K562 (cell line): Measurements from ENCODE around the gene CPNE2. TPM values are rescaled to one million over a fixed set of nuclear protein-coding genes. Genes with fewer than 3 reads are reported as not detected.

Experiments
- ATAC-seq: fragments of 200-7000 bp; cut with Tn5 transposase; 3 replicates; pipeline ENCODE4 v1.9.1; 2020; ENCODE audit warnings: moderate library complexity
- BruUV-seq: library from RNA; stranded (reverse); fragments of 400-500 nt; replicated peaks from 2 replicates; lab custom pipeline; 2021; lab: Mats Ljungman, UMichigan
- CTCF ChIA-PET: fragments of 300-600 bp; formaldehyde crosslinking; extraction: SDS; loops from one replicate; lab custom pipeline; 2021; ENCODE audit warnings: low intra/inter-chr PET ratio; lab: Yijun Ruan, JAX
- POLR2A ChIA-PET: fragments of 300-600, 350-650 bp; sonication (Branson Sonifier 250); formaldehyde crosslinking; extraction: SDS; loops from one replicate; lab custom pipeline; 2021; ENCODE audit warnings: antibody characterized with exemption, inconsistent platforms; lab: Yijun Ruan, JAX
- DNase-seq, 4 experiments: peaks; one replicate each; pipeline versions ENCODE4 v3.0.0 to v3.0.0-alpha.2; 2011 to 2018; ENCODE audit warnings: low spot score in 3 of 4, mixed read lengths in 3 of 4; ENCODE audit errors: extremely low read depth in 1 of 4
- FAIRE-seq: peaks from 2 replicates; lab custom pipeline; 2011; peaks lifted over from hg19 to GRCh38; lab: Jason Lieb, UNC
- H2AFZ ChIP-seq: 2 replicates; pipeline ENCODE4 v1.6.0; 2011; ENCODE audit warnings: low read depth, low read length, control low read depth, inconsistent platforms
- H3K27ac ChIP-seq: fragments of 200-600 bp; 3 replicates; pipeline ENCODE4 v1.8.0; 2011; ENCODE audit warnings: low read depth, mild to moderate bottlenecking, control low read depth, inconsistent platforms, low read length, moderate library complexity, mixed read lengths; ENCODE audit errors: extremely low read depth
- H3K27me3 ChIP-seq, 2 experiments: fragments of 300-600 bp in 1 of 2; 2 replicates in 1 of 2; 3 replicates in 1 of 2; pipeline versions ENCODE4 v1.6.0 to v1.8.0; 2011; ENCODE audit warnings: inconsistent platforms in 2 of 2, low read length in 2 of 2, mild to moderate bottlenecking in 1 of 2, mixed read lengths in 1 of 2, moderate library complexity in 1 of 2; ENCODE audit not compliant: control insufficient read depth in 2 of 2, insufficient read depth in 2 of 2
- H3K36me3 ChIP-seq: fragments of 300-600 bp; 3 replicates; pipeline ENCODE4 v1.8.0; 2011; ENCODE audit warnings: mild to moderate bottlenecking, low read length, inconsistent platforms; ENCODE audit not compliant: control insufficient read depth, insufficient read depth
- H3K4me1 ChIP-seq, 2 experiments: fragments of 200-600 bp in 1 of 2; replicated peaks in 1 of 2; 2 replicates in 1 of 2; 3 replicates in 1 of 2; pipeline versions ENCODE4 v1.5.1 to v1.8.0; 2011; ENCODE audit warnings: inconsistent platforms in 2 of 2, low read length in 2 of 2, mild to moderate bottlenecking in 1 of 2, mixed read lengths in 1 of 2, moderate library complexity in 1 of 2; ENCODE audit not compliant: control insufficient read depth in 2 of 2, insufficient read depth in 2 of 2
- H3K4me2 ChIP-seq: 2 replicates; pipeline ENCODE4 v1.6.1; 2011; ENCODE audit warnings: low read length, control low read depth, inconsistent platforms, mixed read lengths; ENCODE audit not compliant: insufficient read depth
- H3K4me3 ChIP-seq: fragments of 200-600 bp; sonication (generic), shearing (Covaris generic); 2 replicates; pipeline ENCODE4 v1.5.1; 2016; ENCODE audit warnings: control low read depth, inconsistent platforms
- H3K79me2 ChIP-seq: fragments of 200-600 bp; 3 replicates; pipeline ENCODE4 v1.8.0; 2011; ENCODE audit warnings: low read length, inconsistent platforms; ENCODE audit not compliant: control insufficient read depth, insufficient read depth
- H3K9ac ChIP-seq, 2 experiments: 2 replicates each; pipeline versions ENCODE4 v1.6.0 to v1.6.1; 2011; ENCODE audit warnings: low read depth in 2 of 2, low read length in 2 of 2, control low read depth in 1 of 2, inconsistent platforms in 1 of 2, mild to moderate bottlenecking in 1 of 2, mixed read lengths in 1 of 2; ENCODE audit not compliant: insufficient read depth in 1 of 2
- H3K9me1 ChIP-seq: one replicate; pipeline ENCODE4 v1.6.0; 2011; ENCODE audit warnings: inconsistent platforms, mild to moderate bottlenecking, low read length, moderate library complexity; ENCODE audit not compliant: control insufficient read depth, insufficient read depth
- H3K9me3 ChIP-seq: replicated peaks from 2 replicates; pipeline ENCODE4 v1.5.1; 2011; ENCODE audit warnings: low read depth, low read length, inconsistent platforms; ENCODE audit not compliant: control insufficient read depth, insufficient read depth
- H4K20me1 ChIP-seq: replicated peaks from 2 replicates; pipeline ENCODE4 v1.6.1; 2011; ENCODE audit warnings: low read length, inconsistent platforms, mixed read lengths; ENCODE audit not compliant: control insufficient read depth, insufficient read depth
- BRD9 ChIP-seq: fragments of 450-650 bp; IDR thresholded peaks from 2 replicates; pipeline ENCODE4 v1.6.1; 2018; ENCODE audit warnings: low read depth; ENCODE audit not compliant: partially characterized antibody
- CBFA2T2 ChIP-seq: fragments of 450-650 bp; conservative IDR thresholded peaks from 2 replicates; pipeline ENCODE4 v1.6.1; 2017; ENCODE audit warnings: mild to moderate bottlenecking
- CBX5 ChIP-seq: IDR thresholded peaks from 2 replicates; pipeline ENCODE4 v1.6.1; 2014; ENCODE audit warnings: low read depth, borderline replicate concordance
- ELF2 ChIP-seq: fragments of 250-450 bp; sonication (Bioruptor Pico); IDR thresholded peaks from 2 replicates; pipeline ENCODE4 v1.5.0; 2021; ENCODE audit warnings: mild to moderate bottlenecking
- EP300 ChIP-seq: IDR thresholded peaks from 2 replicates; pipeline ENCODE4 v1.6.1; 2012; ENCODE audit warnings: low read length, improper control_type of control experiment
- EWSR1 ChIP-seq: fragments of 450-650 bp; IDR thresholded peaks from 2 replicates; pipeline ENCODE4 v1.6.1; 2018; ENCODE audit warnings: borderline replicate concordance, mild to moderate bottlenecking, low read depth, moderate library complexity; ENCODE audit not compliant: partially characterized antibody
- KLF1 ChIP-seq: fragments of 450-650 bp; IDR thresholded peaks from 2 replicates; pipeline ENCODE4 v1.6.1; 2016; ENCODE audit warnings: missing genetic modification characterization, missing compliant biosample characterization
- NELFE ChIP-seq: IDR thresholded peaks from 2 replicates; pipeline ENCODE4 v1.6.1; 2011; ENCODE audit warnings: mild to moderate bottlenecking; ENCODE audit not compliant: insufficient read depth, insufficient read length
- PYGO2 ChIP-seq: fragments of 450-650 bp; IDR thresholded peaks from 2 replicates; pipeline ENCODE4 v1.6.1; 2016; ENCODE audit warnings: mild to moderate bottlenecking, missing genetic modification characterization, moderate library complexity, missing compliant biosample characterization
- RBBP5 ChIP-seq: fragments of 200-600 bp; sonication (generic); IDR thresholded peaks from 2 replicates; pipeline ENCODE4 v1.6.1; 2012; ENCODE audit warnings: borderline replicate concordance, mild to moderate bottlenecking, low read length, control low read depth, inconsistent platforms; ENCODE audit not compliant: insufficient read depth, poor library complexity, severe bottlenecking
- SMARCA5 ChIP-seq: fragments of 450-650 bp; IDR thresholded peaks from 2 replicates; pipeline ENCODE4 v1.6.1; 2016
- SP2 ChIP-seq: IDR thresholded peaks from 2 replicates; pipeline ENCODE4 v1.6.1; 2011; ENCODE audit warnings: mild to moderate bottlenecking, low read depth, low read length, moderate library complexity; ENCODE audit not compliant: poor library complexity, severe bottlenecking; ENCODE audit errors: extremely low read depth
- SREBF2 ChIP-seq: sonication (generic); formaldehyde crosslinking; IDR thresholded peaks from 2 replicates; pipeline ENCODE4 v1.4.0; 2020; ENCODE audit warnings: mild to moderate bottlenecking, missing genetic modification reagents
- ZSCAN29 ChIP-seq: fragments of 450-650 bp; IDR thresholded peaks from 2 replicates; pipeline ENCODE4 v1.6.1; 2017
- WGBS: fragments of 100-300 bp; shearing (Covaris generic); methylation state at CpG from one replicate; pipeline ENCODE4 v1.1.6; 2016; ENCODE audit warnings: low coverage, mixed read lengths; ENCODE audit not compliant: insufficient coverage; ENCODE audit errors: missing lambda C conversion rate; 5-methylcytosine and 5-hydroxymethylcytosine counted together
- in situ Hi-C: fragments of 300-500 bp; cut with MboI; formaldehyde crosslinking; loops from 4 replicates; pipeline ENCODE4 v1.15.0; 2018; ENCODE audit warnings: inconsistent platforms, mixed read lengths
- intact Hi-C: fragments of 100-400 bp; cut with micrococcal nuclease; formaldehyde crosslinking; loops from 2 replicates; pipeline ENCODE4 v1.14.2; 2022
- polyA plus RNA-seq, 8 experiments: library from polyadenylated mRNA; depleted of rRNA in 4 of 8; stranded (reverse) in 5 of 8; unstranded in 3 of 8; fragments of >200 nt; fragmentation: Nextera tagmentation in 2 of 8; fragmentation: Illumina TruSeq in 1 of 8; extraction: Ambion mirVana in 2 of 8; extraction: Trizol in 1 of 8; gene quantifications; 2 replicates each; pipeline versions ENCODE4 v1.2.1 to v1.2.3, GENCODE V29; 2011 to 2014; ENCODE audit warnings: inconsistent platforms in 1 of 8, missing spikeins in 1 of 8
- total RNA-seq, 7 experiments: library from RNA; depleted of rRNA in 6 of 7; stranded (reverse); fragments of >200 nt in 6 of 7; fragmentation: Illumina TruSeq in 2 of 7; extraction: Trizol in 2 of 7; gene quantifications; 2 replicates each; pipeline versions ENCODE4 v1.2.1 to v1.2.3, GENCODE V29; 2011 to 2021; ENCODE audit warnings: low replicate concordance in 1 of 7
- TF ChIP-seq, protein P1 (sequence below), 3 experiments: fragments of 200-800 bp in 1 of 3; sonication (Bioruptor generic) in 1 of 3; sonication (generic) in 1 of 3; formaldehyde crosslinking in 1 of 3; IDR thresholded peaks; 2 replicates each; pipeline versions ENCODE4 v1.6.1 to v1.8.0; 2016 to 2022; ENCODE audit warnings: mild to moderate bottlenecking in 2 of 3, missing compliant biosample characterization in 2 of 3, missing genetic modification characterization in 2 of 3, missing genetic modification reagents in 1 of 3

Gene CPNE2
- total and polyA plus RNA-seq, 9 of the 15 experiments (the other 6 are each of a cell fraction or from before 2014, with no cell fraction given), result 3.0 to 13.9 (median 8.6) TPM

DNA sequence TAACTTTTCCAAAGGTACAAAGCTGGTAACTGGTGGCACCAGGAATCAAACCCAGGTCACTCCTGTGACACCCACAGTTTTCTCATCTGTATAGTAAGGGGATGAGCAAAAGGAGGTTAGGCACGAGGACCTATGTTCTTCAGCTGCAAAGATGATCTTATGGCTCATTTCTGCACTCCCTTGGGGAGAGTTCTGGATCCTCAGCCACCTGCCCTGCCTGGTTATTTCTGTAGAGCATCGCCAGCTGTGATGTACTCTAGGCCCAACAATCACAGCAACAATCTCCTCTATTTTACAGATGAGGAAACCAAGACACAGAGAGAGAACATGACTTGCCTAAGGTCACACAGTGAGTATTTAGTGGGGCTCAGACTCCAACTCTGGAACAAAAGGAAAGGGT is 5.4 kb upstream of the CPNE2 start:
- no peaks in the 10 kb centered on the region for H3K9me1 ChIP-seq

More for the DNA sequence above, 5.4 kb upstream of the CPNE2 start:
- ATAC-seq, result no peak
- no peak for FAIRE-seq
- Histone ChIP-seq H3K9me3 (no peaks in the 10 kb centered on the region), H3K79me2 (no peaks in the 10 kb centered on the region), H3K4me2 (no peak overlapping the region), H3K27ac (no peak overlapping the region), H3K4me1 (peaks cover 4 to 9% of the 10 kb centered on the region in 2 experiments; a peak in 4 of 5 replicates), H4K20me1 (peaks cover 4% of the 10 kb centered on the region; the same call in 1 of the 2 replicates), H3K36me3 (no peaks in the 10 kb centered on the region), H3K9ac (no peak overlapping the region), H3K4me3 (no peak overlapping the region), H2AFZ (no peak overlapping the region), H3K27me3 (peaks cover 2 to 14% of the 10 kb centered on the region in 2 experiments; a peak in 3 of 5 replicates)
- in situ Hi-C loops (loop anchor here (5.0 to 10.0 kb wide), 2 partner anchors 80 to 328 kb away; no protein-coding TSS in a partner anchor), intact Hi-C loops (loop anchor here (10.0 kb wide), 1 partner anchor 428 kb away; no protein-coding TSS in a partner anchor)
- BruUV-seq, result no TSS peak
- POLR2A ChIA-PET, result no interaction called here
- TF ChIP-seq RBBP5, result no peak
- TF ChIP-seq ELF2 (CRISPR knock-in tag), result no peak
- TF ChIP-seq SP2, result no peak
- no peak for TF ChIP-seq CBFA2T2
- no peak for TF ChIP-seq SMARCA5
- TF ChIP-seq, protein P1, sequence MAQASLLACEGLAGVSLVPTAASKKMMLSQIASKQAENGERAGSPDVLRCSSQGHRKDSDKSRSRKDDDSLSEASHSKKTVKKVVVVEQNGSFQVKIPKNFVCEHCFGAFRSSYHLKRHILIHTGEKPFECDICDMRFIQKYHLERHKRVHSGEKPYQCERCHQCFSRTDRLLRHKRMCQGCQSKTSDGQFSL (CRISPR knock-in tag; IDR thresholded peaks at IDR 0.05), result no peak
- TF ChIP-seq, protein P1 (tag; IDR thresholded peaks at IDR 0.05), result no peak
- no peak for TF ChIP-seq SREBF2 (CRISPR knock-in tag)
- no peak for TF ChIP-seq EP300
- TF ChIP-seq ZSCAN29, result no peak
- no peak for TF ChIP-seq EWSR1
- no peak for TF ChIP-seq BRD9
- no peak for TF ChIP-seq KLF1 (tag)
- no peak for TF ChIP-seq PYGO2
- TF ChIP-seq CBX5, result no peak
- TF ChIP-seq NELFE, result no peak
- no peak for DNase-seq
- CTCF ChIA-PET, result no interaction called here
- 0% methylated on average over 2 of the region's 2 CpGs for WGBS
